Panc1 (cell line): ENCODE measurements around the gene METTL4. TPM values are rescaled to one million over a fixed set of nuclear protein-coding genes. Genes with fewer than 3 reads are reported as not detected.

Experiments used
- ATAC-seq: fragments of 200-7000 bp; cut with Tn5 transposase; 2 replicates; pipeline ENCODE4 v1.9.1; 2020; ENCODE audit warnings: mild to moderate bottlenecking, moderate library complexity
- BruUV-seq: library from RNA; stranded (reverse); fragments of 400-500 nt; replicated peaks from 2 replicates; lab custom pipeline; 2021; lab: Mats Ljungman, UMichigan
- CTCF ChIA-PET: fragments of 300-600 bp; sonication (Branson Sonifier 250); formaldehyde crosslinking; loops from one replicate; lab custom pipeline; 2022; ENCODE audit warnings: antibody characterized with exemption; lab: Charles Lee
- POLR2A ChIA-PET: fragments of 300-600 bp; sonication (Branson Sonifier 250); formaldehyde crosslinking; loops from one replicate; lab custom pipeline; 2022; ENCODE audit warnings: antibody characterized with exemption; lab: Charles Lee
- DNase-seq: peaks from one replicate; pipeline ENCODE4 v3.0.0-alpha.2; 2010; ENCODE audit warnings: low read depth, low spot score
- H3K27ac ChIP-seq: 2 replicates; pipeline ENCODE4 v1.5.1; 2011; ENCODE audit warnings: mild to moderate bottlenecking, low read length, inconsistent platforms
- H3K27me3 ChIP-seq: fragments of 200-500 bp; sonication (Bioruptor generic); 2 replicates; pipeline ENCODE4 v1.6.0; 2014; ENCODE audit warnings: low read length, inconsistent platforms; ENCODE audit not compliant: control insufficient read depth, insufficient read depth
- H3K36me3 ChIP-seq: fragments of 200-500 bp; sonication (Bioruptor generic); 2 replicates; pipeline ENCODE4 v1.5.1; 2014; ENCODE audit warnings: inconsistent platforms, mild to moderate bottlenecking, low read length, moderate library complexity; ENCODE audit not compliant: control insufficient read depth, insufficient read depth
- H3K4me1 ChIP-seq: 2 replicates; pipeline ENCODE4 v1.5.1; 2011; ENCODE audit warnings: inconsistent platforms, mild to moderate bottlenecking, low read length, moderate library complexity; ENCODE audit not compliant: control insufficient read depth, insufficient read depth
- H3K4me3 ChIP-seq, 2 experiments: 2 replicates each; pipeline ENCODE4 v1.5.1; 2011 to 2012; ENCODE audit warnings: low read depth in 2 of 2, low read length in 2 of 2, mild to moderate bottlenecking in 2 of 2, inconsistent platforms in 1 of 2, moderate library complexity in 1 of 2
- H3K9me3 ChIP-seq: fragments of 200-500 bp; sonication (Bioruptor generic); 2 replicates; pipeline ENCODE4 v1.5.1; 2014; ENCODE audit warnings: low read depth, mild to moderate bottlenecking, inconsistent platforms, low read length, moderate library complexity; ENCODE audit not compliant: control insufficient read depth, insufficient read depth
- CTCF ChIP-seq: fragments of 450-650 bp; IDR thresholded peaks from 2 replicates; pipeline ENCODE4 v1.5.1; 2017; ENCODE audit warnings: mild to moderate bottlenecking
- POLR2AphosphoS5 ChIP-seq: IDR thresholded peaks from 2 replicates; pipeline ENCODE4 v1.6.1; 2012; ENCODE audit warnings: mild to moderate bottlenecking, low read depth, low read length, moderate library complexity
- REST ChIP-seq, 2 experiments: IDR thresholded peaks; 2 replicates each; pipeline ENCODE4 v1.6.1; 2011 to 2012; ENCODE audit warnings: low read depth in 2 of 2, control low read depth in 1 of 2, low read length in 1 of 2, mild to moderate bottlenecking in 1 of 2, moderate library complexity in 1 of 2; ENCODE audit not compliant: insufficient read depth in 1 of 2
- SIN3A ChIP-seq: IDR thresholded peaks from 2 replicates; pipeline ENCODE4 v1.6.1; 2012; ENCODE audit warnings: low read depth, mild to moderate bottlenecking, low read length, moderate library complexity, borderline replicate concordance; ENCODE audit not compliant: insufficient read depth
- TCF7L2 ChIP-seq: IDR thresholded peaks from 2 replicates; pipeline ENCODE4 v1.6.1; 2011; ENCODE audit warnings: mild to moderate bottlenecking, low read depth, low read length, inconsistent platforms
- in situ Hi-C: cut with HindIII; loops from 2 replicates; pipeline ENCODE4 v1.10.0; 2016; ENCODE audit warnings: low sequenced_read_pairs, low pct_unique_long_range_greater_than_20kb
- intact Hi-C: fragments of 100-400 bp; cut with micrococcal nuclease; formaldehyde crosslinking; loops from one replicate; pipeline ENCODE4 v1.10.0; 2022; ENCODE audit not compliant: unreplicated experiment
- total RNA-seq: library from RNA; stranded (reverse); gene quantifications from one replicate; pipeline ENCODE4 v1.2.1, GENCODE V29; 2021; ENCODE audit not compliant: unreplicated experiment

METTL4 gene
- total RNA-seq, 1 experiment from 2014 or later = 9.6 TPM

- no peak for TF ChIP-seq POLR2AphosphoS5
- no peak for TF ChIP-seq SIN3A
- TF ChIP-seq CTCF = no peak
- no peak for TF ChIP-seq TCF7L2
- no peak for TF ChIP-seq REST (IDR thresholded peaks at IDR 0.05; ENCODE audit: insufficient read depth in 1 of 2, low read depth in 2 of 2, low read length in 1 of 2)
- H3K4me3 ChIP-seq = peak overlapping the region; percentile 87 to 99
- no peaks in the 10 kb centered on the region for H3K27me3 ChIP-seq
- H3K36me3 ChIP-seq = peaks cover 28% of the 10 kb centered on the region
- H3K9me3 ChIP-seq = no peaks in the 10 kb centered on the region
- POLR2A ChIA-PET = no interaction called here
- in situ Hi-C loops (no loop called here), intact Hi-C loops (no loop called here)
- no TSS peak for BruUV-seq
- DNase-seq (no peak), ATAC-seq (no peak)
- peaks cover 13% of the 10 kb centered on the region; the same call in 1 of the 2 replicates for H3K4me1 ChIP-seq
- H3K27ac ChIP-seq = peak overlapping the region; percentile 96
- CTCF ChIA-PET = no interaction called here
Observed at GRCh38 chr18:2572892-2573291, 1.6 kb upstream of the METTL4 start.

- H3K4me3 ChIP-seq = peak overlapping the region; percentile 87 to 99
- TSS peak; percentile 91 for BruUV-seq
- DNase-seq (no peak), ATAC-seq (peak; percentile 3; the same call in 1 of the 2 replicates)
- CTCF ChIA-PET = no interaction called here
- peaks cover 13% of the 10 kb centered on the region; the same call in 1 of the 2 replicates for H3K4me1 ChIP-seq
- intact Hi-C loops (no loop called here), in situ Hi-C loops (no loop called here)
- H3K27me3 ChIP-seq = no peaks in the 10 kb centered on the region
- no peaks in the 10 kb centered on the region for H3K9me3 ChIP-seq
- POLR2A ChIA-PET = interaction anchor here (0.5 kb wide), 1 partner anchor 77 kb away, joined by 10 read pairs; no protein-coding TSS in a partner anchor
- H3K27ac ChIP-seq = peak overlapping the region; percentile 96
- no peak for TF ChIP-seq POLR2AphosphoS5
- no peak for TF ChIP-seq REST (IDR thresholded peaks at IDR 0.05; ENCODE audit: insufficient read depth in 1 of 2, low read depth in 2 of 2, low read length in 1 of 2)
- no peak for TF ChIP-seq SIN3A
- no peak for TF ChIP-seq CTCF
- TF ChIP-seq TCF7L2 = no peak
- peaks cover 23% of the 10 kb centered on the region for H3K36me3 ChIP-seq
Observed at GRCh38 chr18:2572171-2572569, 865 bp upstream of the METTL4 start.
